Effector CD8-positive, alpha-beta T cell (primary cell): ENCODE measurements around the gene CCN5.

Experiments
- DNase-seq: peaks from one replicate; lab custom pipeline; 2025; lab: John Stamatoyannopoulos, UW

CCN5 gene

GRCh38 chr20:44737116-44737515 lies 21.9 kb downstream of the CCN5 start:
- no peak for DNase-seq

DNA sequence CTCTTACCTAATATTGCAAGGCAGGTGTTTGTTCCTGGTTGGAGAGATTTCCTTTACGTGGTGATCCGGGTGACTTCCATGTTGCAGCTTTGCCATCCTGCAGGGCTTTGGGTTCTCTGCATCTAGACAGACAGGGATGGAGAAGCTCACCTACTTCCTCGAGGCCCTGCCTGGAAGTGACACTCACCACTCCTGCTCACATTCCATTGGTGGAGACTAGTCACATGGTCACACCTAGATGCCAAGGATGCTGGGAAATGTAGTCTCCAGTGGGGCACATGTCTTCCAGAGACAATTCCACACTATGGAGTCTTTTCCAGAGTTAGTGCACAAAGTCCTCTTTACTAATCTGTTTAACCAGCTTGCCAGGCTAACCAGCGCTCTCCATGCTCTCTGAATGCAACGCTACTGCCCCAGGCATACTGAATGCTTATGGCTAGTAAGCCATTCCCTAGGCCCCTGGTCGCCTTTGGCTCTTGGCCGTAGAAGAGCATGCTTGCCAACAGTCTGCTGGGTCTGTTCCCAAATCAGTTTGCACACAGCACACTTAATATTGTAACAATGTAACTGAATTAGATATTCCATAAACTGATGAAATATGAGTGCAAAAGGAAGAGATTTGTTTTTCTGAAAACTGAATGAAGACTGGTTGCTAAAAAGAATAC lies 23.8 kb downstream of the CCN5 start:
- peak; percentile 11 for DNase-seq

- DNase-seq = no peak
These were observed 24.8 kb downstream of the CCN5 start for GRCh38 chr20:44739942-44740341.

DNA sequence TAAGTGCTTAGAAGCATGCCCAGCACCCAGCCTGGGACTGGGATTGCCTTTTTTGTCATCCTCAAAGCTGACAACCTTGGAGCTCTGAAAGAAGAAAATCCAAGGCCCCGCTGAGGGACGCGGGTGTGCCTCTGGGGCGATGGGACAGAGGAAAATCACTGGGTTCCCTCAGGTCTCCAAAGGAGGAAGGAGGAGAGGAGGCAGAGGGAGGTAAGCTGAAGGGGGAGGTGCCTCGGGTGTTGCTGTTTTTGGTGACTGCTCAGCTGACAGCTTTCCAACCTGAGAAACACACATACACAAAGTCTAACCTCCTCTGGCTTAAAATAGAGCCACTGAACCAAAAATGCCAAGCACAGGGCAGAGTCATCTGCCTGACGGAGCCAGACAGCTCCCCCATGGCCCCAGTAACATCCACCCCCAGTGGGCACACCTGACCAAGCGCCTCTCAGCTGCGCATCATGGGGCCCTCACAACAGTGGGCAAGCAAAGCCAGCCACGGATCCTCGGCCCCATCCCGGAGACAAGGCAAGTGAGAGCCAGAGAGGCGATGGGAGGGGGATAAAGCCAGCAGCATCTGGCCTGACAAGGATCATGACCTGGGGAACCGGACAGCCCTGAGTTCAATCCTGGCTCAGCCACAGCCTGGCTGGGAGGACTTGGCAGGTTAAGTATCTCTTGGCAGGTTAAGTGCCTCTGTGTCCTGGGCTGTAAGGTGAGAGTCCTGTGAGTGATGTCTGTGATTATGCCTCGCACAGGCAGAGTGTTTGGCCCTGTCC lies 27.3 kb downstream of the CCN5 start:
- no peak for DNase-seq

DNA sequence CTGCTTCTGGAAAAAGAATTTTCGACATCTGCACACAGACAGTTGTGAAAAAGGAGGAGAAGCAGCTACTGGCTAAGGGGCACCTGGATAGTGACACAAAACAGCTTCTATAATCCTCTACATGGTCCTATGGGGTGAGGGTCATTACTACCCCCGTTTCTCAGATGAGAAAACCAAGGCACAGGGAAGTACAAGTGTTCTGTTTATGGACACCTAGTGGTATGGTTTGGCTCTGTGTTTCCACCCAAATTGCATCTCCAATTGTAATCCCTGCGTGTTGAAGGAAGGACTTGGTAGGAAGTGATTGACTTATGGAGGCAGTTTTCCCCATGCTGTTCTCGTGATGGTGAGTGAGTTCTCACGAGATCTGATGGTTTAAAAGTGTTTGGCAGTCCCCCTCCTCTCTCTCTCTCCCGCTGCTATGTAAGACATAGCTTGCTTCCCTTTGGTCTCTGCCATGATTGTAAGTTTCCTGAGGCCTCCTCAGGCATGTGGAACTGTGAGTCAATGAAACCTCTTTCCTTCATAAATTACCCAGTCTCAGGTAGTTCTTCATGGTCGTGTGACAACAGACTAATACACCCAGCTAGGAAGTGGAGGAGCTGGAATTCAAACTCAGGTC lies 28.0 kb downstream of the CCN5 start:
- DNase-seq = no peak

- DNase-seq = no peak
These were observed 28.9 kb downstream of the CCN5 start for GRCh38 chr20:44743916-44744655.

GRCh38 chr20:44745122-44745597 lies 30.0 kb downstream of the CCN5 start:
- DNase-seq = no peak

DNA sequence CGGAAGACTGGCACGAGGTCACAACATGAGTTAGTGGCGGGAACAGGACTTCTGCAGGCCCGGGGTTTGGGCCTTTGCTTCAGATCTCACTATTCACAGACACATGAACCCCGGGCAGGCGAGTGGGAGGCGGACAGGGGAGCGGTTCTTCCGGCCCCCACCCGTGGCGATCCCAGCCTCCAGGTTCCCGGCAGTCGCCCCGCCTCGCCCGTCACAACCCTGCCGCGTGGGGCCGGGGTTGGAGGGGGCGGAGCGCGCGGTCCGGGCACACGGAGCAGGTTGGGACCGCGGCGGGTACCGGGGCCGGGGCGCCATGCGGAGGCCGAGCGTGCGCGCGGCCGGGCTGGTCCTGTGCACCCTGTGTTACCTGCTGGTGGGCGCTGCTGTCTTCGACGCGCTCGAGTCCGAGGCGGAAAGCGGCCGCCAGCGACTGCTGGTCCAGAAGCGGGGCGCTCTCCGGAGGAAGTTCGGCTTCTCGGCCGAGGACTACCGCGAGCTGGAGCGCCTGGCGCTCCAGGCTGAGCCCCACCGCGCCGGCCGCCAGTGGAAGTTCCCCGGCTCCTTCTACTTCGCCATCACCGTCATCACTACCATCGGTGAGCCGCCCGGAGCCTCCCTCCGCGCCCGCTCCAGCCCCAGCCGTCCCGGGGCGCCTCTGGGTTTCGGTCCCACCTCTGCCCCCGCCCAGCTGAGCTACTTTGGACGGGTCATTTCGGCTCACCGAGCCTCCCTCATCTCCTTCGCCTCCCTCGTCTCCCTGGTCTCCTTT lies 30.6 kb downstream of the CCN5 start, which contains the start of gene KCNK15:
Gene KCNK15 (plus strand): TSS at position 268 of the 769 bp plus-strand sequence. CDS start 46 bp downstream, at position 314.
- DNase-seq = no peak

DNA sequence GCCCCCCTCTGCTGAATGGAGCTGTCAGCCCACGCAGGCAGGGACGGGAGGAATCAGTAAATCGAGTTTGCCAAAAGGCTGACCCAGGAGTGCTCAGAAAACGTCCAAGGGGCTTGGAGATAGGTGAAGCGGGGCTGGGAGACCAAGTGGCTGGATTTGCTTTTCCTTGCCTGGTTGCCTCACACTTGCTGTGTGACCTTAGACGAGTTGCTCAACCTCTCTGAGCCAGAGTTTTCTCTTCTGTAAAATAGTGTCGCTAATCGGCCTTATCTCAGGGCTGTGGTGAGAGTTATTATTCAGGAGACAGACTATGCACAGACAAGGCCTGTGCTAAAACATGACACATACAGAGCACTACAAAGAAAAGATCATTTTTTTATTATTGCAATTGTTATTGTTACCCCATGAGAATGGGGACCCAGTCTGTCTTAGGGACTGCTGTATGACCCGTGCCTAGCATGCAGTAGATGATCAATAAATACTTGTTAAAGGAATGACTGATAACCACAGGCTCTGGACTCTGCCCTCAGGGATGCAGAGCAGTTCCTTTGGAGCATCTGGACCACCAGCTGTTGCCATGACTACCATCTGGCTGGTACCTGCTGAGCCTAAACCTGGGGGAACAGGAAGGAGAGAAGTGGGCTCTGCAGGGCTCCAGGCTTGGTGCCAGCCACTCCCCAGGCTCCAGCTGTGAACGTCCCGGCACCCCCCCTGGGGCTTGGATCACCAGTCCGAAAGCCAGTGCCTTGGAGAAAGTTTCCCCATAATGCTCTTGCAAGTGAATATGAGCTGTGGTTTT lies 31.4 kb downstream of the CCN5 start:
- no peak for DNase-seq

- DNase-seq = peak; percentile 26
These were observed 32.2 kb downstream of the CCN5 start for GRCh38 chr20:44747166-44748004.

- DNase-seq = no peak
These were observed 32.8 kb downstream of the CCN5 start for GRCh38 chr20:44748005-44748370.

DNA sequence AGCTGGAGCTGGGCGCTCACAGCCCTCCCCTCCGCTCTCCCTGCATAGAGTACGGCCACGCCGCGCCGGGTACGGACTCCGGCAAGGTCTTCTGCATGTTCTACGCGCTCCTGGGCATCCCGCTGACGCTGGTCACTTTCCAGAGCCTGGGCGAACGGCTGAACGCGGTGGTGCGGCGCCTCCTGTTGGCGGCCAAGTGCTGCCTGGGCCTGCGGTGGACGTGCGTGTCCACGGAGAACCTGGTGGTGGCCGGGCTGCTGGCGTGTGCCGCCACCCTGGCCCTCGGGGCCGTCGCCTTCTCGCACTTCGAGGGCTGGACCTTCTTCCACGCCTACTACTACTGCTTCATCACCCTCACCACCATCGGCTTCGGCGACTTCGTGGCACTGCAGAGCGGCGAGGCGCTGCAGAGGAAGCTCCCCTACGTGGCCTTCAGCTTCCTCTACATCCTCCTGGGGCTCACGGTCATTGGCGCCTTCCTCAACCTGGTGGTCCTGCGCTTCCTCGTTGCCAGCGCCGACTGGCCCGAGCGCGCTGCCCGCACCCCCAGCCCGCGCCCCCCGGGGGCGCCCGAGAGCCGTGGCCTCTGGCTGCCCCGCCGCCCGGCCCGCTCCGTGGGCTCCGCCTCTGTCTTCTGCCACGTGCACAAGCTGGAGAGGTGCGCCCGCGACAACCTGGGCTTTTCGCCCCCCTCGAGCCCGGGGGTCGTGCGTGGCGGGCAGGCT lies 35.1 kb downstream of the CCN5 start:
- no peak for DNase-seq

- no peak for DNase-seq
These were observed 37.1 kb downstream of the CCN5 start for GRCh38 chr20:44752099-44752931.

- DNase-seq = no peak
These were observed 39.4 kb downstream of the CCN5 start for GRCh38 chr20:44754554-44754953.

DNA sequence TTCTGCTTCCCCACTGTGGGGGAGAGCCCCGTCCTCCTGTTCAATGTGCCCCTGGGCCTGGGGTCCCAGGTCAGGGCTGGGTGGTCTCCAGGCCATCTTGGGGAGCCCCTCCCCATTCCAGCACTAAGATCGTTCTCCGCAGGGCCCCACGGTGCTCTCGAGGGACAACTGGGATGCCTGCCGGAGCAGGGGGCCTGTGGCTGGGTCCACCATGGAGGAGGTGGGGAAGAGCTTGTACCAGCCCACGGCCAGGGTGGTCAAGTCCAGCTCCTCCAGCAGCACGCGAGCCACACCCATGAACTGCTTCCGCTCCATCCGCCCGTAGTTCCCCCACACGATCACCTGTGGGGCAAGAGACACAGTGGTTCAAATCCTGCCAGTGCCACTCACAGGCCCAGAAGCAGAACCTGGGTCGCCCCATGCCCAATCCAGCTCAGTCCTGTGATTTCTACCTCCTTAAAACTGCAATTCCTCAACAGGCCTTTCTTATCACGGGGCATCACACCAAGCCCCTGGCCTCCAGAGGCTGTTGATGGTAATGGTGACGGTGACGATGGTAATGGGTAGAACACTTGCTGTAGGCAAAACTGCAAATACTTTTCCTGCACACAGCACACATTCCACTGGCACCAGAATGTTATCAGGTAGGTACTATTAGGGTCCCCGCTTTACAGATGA lies 41.0 kb downstream of the CCN5 start:
- DNase-seq = no peak

DNA sequence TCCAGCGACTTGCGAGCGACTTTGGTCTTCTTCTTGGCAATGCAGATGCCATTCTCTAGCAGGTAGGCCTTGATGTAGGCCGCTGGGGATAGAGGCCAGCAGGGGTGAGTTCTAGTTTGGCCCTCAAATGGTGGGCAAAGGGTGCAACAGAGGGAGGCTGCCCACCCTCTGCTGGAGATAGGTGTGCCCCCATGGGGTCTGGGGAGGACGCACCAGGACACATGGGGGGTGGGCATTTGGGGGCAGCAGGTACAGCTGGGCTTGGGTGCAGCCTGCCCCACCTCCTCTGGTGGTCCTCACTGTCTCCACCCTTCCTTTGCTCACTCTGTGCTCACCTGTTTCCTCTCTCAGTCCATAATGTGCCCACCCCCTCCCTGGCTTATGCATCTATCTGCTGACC lies 41.8 kb downstream of the CCN5 start:
- DNase-seq = no peak
